D721Med (cell line): ENCODE measurements around the gene SLC52A1.

Source experiments
- DNase-seq: peaks from one replicate; pipeline ENCODE4 v3.0.0; 2011; ENCODE audit warnings: low spot score; ENCODE audit not compliant: insufficient read length
- FAIRE-seq: peaks from 2 replicates; lab custom pipeline; 2011; peaks lifted over from hg19 to GRCh38; lab: Jason Lieb, UNC
- TF ChIP-seq, protein P1 (sequence below): IDR thresholded peaks from 2 replicates; pipeline ENCODE4 v1.5.1; 2012; ENCODE audit warnings: mild to moderate bottlenecking, control low read depth; ENCODE audit not compliant: insufficient read depth; ENCODE audit errors: missing control alignments

Gene SLC52A1

DNA sequence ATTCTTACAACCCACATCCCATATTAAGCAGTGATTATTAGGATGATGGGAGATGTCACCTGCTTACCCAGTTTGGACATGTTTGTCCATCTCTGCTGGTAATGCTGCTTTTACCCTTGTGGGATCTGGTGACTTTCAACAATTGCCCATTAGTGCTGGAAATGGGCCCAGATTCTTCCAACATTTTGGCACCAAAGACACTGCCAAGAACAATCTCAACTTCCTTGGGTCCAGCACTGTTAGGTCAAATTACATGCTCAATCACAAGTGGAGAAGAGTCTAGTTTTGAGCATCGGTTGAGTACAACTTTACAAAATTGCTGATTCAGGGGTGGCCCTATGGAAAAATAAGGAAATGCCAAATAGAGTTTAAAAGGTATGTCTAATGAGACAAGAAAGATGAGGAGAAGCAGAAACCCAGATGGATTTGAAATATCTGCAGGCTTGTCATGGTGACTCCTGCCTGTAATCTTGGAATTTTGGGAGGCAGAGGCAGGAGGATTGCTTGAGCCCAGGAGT, 30.1 kb upstream of the SLC52A1 start:
- TF ChIP-seq, protein P1, sequence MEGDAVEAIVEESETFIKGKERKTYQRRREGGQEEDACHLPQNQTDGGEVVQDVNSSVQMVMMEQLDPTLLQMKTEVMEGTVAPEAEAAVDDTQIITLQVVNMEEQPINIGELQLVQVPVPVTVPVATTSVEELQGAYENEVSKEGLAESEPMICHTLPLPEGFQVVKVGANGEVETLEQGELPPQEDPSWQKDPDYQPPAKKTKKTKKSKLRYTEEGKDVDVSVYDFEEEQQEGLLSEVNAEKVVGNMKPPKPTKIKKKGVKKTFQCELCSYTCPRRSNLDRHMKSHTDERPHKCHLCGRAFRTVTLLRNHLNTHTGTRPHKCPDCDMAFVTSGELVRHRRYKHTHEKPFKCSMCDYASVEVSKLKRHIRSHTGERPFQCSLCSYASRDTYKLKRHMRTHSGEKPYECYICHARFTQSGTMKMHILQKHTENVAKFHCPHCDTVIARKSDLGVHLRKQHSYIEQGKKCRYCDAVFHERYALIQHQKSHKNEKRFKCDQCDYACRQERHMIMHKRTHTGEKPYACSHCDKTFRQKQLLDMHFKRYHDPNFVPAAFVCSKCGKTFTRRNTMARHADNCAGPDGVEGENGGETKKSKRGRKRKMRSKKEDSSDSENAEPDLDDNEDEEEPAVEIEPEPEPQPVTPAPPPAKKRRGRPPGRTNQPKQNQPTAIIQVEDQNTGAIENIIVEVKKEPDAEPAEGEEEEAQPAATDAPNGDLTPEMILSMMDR: no peak
- FAIRE-seq: no peak
- no peak for DNase-seq

DNA sequence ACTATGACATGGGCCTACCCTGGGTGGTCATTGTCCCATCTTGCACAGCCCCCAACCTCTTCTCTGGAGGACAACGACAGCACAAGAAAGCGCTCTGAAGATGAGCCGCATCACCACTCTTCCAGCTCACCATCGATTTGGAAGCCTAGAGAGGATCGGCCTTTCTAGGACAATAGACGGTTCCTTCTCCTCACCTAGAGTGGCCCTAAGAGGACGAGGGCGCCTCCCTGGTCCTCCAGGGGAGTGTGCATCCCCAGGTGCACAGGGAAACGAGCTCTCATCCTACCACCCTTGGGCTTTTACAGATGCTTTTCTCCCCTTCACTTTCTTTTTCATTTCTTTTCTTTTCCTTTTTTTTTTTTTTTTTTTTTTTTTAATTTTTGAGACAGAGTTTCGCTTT, 20.3 kb upstream of the SLC52A1 start:
- DNase-seq (no peak), FAIRE-seq (no peak)
- TF ChIP-seq, protein P1: no peak

DNA sequence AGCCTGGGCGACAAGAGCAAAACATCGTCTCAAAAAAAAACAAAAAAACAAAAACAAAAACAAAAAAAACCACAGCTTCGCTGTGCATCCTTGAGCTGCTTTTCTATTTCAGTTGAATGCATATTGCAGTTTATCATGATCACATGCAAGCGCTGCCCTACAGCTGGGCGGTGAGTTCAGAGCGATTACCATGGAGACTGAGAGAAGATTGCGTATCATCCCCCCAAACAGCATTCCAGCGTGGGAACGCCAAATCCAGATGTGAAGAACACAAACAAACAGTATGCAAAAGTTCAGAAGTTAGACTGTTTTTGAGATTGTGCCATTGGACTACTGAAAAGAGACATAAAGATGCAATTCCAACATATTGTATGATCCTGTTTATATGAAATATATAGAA, 15.1 kb upstream of the SLC52A1 start:
- FAIRE-seq (no peak), DNase-seq (no peak)
- TF ChIP-seq, protein P1: no peak

DNA sequence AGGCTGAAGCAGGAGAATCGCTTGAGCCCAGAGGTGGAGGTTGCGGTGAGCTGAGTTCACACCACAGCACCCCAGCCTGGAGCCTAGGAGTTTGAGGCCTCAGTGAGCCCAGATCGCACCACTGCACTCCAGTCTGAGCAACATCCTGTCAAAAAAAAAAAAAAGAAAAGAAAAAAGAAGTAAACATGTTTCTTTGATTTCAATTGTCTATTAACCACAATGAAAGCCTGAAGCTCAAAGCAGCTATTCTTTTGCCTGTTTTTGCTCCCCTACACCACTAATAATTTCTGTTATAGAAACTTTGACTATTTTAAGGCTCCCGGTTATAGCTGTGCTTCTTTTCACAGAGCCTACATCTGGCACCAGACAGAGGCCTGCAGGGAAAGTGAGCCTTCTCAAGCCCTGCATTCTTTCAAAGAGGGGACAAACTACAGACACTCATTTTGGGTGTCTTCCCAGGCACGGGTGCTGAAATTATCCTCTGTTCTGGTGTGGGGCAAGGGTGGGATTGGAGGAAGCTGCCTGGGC, 14.2 kb upstream of the SLC52A1 start:
- TF ChIP-seq, protein P1: no peak
- FAIRE-seq (no peak), DNase-seq (no peak)

DNA sequence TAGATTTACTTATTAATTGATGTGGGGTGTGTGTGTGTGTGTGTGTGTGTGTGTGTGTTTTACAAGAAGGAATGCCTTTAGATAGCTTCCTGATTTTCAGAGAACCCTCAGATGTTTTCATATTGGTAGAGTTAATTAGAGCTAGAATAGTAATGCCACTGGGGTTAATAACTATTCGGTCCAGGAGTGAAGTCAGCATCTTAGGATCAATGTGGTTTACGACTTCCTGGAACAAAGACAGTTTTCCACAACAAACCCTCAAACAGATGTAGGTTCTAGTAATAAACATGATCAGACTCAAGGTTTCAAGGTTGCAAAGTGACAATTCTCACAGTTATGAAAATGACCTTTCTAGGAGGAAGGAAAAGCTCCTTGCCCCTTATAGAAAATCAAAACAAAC, 12.2 kb upstream of the SLC52A1 start:
- FAIRE-seq (no peak), DNase-seq (no peak)
- TF ChIP-seq, protein P1: no peak

DNA sequence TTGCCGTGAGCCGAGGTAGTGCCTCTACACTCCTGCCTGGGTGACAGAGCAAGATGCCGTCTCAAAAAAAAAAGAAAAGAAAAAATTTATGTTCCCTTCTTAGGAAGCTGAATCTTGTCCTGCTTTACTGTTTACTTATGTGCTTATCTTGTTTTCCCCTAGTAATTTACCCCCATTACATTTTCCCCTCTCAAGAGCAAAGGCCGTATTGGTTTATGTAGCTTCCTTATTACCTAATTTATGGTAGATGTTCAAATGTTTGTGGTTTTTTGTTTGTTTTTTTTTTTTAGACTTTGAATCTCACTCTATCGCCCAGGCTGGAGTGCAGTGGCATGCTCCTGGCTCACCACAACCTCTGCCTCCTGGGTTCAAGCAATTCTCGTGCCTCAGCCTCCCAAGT, 10.3 kb upstream of the SLC52A1 start:
- DNase-seq (no peak), FAIRE-seq (no peak)
- TF ChIP-seq, protein P1: no peak

DNA sequence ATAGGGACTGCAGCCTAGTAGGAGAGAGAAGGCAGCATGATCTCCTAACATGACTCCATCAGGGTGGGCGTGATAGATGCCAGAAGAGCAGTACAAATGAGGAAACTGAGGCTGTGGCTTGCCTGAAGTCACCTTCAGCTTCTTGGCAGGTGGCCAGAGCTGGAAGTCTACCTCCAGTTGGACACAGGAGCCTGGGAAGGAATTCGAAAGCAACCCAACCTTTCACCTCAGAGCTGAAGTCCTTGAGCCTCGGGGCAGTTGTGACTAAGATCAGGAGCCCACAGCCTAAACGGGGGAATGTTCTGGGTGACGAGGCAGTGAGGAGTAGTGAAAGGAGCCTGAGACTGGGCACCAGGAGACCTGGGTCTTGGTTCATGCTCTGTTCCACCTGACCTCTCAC, 9.4 kb upstream of the SLC52A1 start:
- DNase-seq: no peak
- TF ChIP-seq, protein P1: no peak
- FAIRE-seq: no peak
